Superior temporal gyrus (tissue), 1 donor: ENCODE results near the gene PTPRF.
"Not testable (repeated sequence)": the region's sequence is repeated elsewhere in the genome, so short reads cannot be mapped to it uniquely, and the experiment has no call there.

Experiments
- DNase-seq: peaks from one replicate; pipeline ENCODE4 v3.0.0-alpha.2; 2016; ENCODE audit errors: extremely low spot score

PTPRF gene

GRCh38 chr1:43537423-43538142 is 6.9 kb downstream of the PTPRF start:
- DNase-seq, result no peak

DNA sequence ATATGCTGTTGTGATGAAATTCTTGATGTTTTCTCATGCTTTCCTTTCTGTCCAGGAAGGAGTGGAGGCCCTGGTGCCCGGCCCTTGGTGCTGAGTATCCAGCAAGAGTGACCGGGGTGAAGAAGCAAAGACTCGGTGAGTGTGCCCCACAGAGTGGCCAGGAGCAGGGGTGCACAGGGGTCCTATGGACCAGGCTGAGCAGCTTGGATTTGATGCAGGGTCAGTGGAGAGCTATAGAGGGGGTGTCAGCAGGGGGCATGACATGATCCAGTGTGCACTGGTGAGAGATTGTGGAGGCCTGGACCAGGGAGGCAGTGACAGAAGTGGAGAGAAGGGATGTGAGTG is 7.4 kb downstream of the PTPRF start:
- DNase-seq, result no peak

DNA sequence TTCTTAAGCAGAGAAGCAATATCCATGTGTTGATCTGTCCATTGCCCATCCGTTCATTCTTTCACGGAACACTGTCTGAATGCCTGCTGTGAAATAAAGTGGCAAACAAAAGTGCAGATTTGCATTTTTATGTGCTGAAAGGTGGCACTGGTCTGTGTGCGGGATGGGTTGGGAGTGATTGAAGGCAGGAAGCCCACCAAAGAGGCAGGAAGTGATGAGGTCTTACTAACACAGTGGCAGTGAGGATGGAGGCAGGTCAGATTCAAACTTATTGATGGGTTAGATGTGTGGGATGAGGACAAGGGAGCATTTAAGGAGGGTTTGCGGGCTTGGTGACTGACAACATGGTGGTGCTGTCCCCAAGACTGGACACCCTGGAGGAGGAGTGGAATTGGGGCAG is 8.3 kb downstream of the PTPRF start:
- no peak for DNase-seq

DNA sequence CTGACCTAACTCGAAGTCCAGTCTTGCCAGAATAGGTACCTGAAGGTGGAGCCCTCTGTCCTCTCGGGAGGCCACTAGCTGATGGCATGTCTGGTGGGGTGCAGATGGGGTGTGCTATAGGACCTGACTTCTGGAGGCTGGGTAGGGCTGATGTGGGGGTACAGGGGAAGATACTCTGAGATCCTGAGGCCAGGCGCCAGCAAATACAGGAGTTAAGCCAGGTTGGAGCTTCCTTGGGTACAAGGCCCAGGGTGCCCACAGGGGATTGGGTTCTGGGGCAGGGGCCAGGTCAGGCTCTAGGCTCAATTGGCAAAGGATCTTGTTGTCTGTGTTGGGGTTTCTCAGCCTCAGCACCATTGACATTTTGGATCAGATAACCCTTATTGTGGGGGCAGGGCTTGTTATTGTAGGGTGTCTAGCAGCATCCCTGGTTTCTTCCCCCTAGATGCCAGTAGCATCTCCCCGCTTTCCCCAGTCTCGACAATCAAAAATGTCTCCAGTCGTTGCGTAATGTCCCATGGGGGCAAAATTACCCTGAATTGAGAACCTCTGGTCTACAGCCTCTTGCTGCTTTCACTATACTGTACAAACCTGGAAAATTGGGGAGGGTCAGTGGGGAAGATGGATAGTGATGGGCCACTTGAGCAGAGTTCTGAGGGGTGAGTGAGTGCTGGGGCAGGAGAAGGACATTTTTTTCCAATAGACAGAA is 9.2 kb downstream of the PTPRF start:
- DNase-seq, result no peak

DNA sequence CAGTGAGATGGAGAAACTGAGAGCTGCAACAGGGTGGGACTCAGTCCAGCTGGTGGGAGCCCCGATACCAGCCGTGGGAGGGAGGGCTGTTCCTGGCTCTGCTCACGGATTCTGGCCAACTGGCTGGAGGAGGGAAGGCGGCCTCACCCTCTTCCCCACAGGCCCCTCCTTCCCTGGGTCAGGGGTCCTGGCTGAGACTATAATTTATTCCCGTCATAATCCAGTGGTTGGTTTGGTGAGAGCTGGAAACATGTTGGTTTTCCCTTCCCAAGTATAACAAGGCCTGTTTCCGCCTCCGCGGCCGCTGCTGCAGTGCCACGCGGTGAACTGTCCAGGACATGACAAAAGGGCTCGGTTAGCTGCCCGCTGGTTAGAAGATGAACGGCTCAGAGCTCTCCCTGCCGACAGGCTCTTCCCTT is 10.0 kb downstream of the PTPRF start:
- peak; percentile 77 for DNase-seq

DNA sequence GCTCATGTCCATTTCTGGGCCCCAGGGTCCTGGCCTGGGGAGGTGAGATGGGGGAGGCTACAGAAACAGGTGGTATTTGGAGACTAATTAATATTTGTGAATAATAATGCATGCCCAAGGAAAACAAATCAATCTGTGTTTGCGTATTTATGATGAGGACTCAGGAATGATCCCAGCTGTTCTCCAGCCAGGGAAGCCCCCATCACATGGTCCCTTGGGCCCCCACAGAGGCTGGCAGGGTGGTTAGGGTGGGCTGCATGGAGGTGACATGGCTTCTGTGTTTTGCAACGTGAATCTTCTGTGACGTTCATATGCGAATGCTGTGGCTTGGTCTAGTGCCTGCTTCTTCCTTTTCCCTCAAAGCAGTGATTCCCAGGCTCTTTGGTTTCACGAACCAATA is 10.5 kb downstream of the PTPRF start:
- no peak for DNase-seq

- DNase-seq, result peak; percentile 93
Measured at GRCh38 chr1:43541721-43542401, 11.2 kb downstream of the PTPRF start.

DNA sequence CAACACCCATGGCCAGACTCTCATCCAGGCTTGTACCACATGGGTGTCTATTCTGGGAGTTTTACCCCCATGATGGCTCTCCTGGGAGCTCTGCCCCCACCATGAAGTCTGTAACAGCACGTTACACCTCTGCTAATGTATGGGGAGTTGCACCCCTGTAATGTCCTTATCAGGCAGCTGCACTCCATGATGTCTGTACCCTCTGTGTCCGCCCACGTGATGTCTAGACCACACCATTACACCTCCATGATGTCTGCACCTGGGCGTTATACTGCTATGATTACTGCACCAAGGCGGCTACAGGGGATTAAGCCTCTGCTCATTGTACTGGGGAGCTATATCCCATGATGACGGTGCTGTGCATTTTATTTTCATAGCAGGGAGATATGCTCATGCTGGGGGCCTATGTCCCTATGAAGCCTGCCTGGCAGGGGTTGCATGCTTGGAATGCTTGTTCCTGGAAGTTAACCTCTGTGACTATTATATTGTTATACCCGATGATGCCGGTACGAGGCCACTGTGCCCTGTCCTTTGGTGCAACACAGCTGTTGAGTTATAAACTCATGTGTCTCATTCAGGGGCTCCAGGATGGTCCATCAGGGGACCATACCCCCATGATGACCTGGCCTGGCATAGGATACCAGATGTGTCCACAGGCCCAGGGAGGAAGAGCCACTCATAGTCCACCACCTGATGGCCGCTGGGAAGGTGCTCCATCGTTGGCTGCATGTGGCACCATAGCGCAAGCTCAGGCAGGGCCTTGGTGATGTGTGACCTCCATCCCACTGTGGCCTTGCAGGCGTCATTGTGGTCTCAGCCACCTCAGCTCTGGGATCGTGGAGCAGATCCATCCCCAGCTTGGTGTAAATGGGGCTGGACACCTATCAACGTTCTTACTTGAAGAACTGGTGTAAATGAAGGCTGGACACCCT is 12.1 kb downstream of the PTPRF start:
- DNase-seq, result no peak

DNA sequence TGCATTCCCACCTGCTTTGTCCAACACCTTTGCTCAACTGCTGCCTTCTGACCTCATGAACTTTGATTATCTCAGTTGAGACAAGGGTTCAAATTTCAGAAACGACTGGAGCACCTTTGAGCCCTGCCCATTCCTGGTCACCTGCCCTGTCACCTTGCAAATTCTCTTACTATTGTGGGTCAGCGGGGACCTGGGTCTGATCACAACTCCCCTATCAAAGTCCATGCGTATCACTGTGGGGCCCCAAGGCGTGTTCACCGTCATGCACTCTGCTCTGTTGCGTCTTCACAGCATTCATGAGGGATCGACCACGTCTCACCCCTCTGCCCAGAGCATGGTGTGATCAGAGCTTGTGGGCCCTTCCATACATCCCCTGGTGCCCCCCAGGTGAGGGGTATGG is 12.9 kb downstream of the PTPRF start:
- no peak for DNase-seq

- no peak for DNase-seq
Measured at GRCh38 chr1:43545339-43545694, 14.6 kb downstream of the PTPRF start.

DNA sequence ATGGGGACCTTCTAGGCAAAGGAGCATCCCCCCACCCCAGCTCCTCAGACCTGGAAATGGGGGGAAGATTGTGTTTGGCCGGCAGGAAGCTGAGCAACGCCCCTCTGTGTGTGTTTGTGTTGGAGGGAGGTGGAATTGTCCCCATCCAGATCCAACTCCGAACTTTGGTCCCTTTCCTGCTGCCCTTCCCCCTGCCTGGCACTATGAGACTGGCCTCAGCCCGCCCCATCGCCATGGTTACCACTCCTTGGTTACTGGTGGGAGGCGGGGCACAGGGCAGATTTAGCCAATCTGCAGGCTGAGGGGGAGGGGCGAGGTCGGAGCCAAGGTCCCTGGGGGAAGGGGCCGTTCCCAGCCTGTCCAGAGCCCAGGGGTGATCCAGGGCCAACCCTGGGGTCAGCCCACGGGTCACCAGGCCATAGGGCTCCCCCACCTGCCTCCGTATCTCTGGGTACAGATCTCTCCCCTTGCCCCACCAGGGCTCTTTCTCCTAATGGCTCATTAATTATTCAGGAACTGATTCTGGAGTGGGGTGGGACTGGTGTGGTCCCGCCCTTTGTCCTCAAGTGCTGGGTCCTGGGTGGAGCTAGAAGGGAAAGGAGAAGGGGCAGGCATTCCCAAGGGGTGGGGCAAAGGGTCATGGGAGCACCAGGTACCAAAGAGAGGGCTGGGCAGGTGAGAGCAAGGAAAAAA is 15.2 kb downstream of the PTPRF start:
- DNase-seq, result peak; percentile 85

DNA sequence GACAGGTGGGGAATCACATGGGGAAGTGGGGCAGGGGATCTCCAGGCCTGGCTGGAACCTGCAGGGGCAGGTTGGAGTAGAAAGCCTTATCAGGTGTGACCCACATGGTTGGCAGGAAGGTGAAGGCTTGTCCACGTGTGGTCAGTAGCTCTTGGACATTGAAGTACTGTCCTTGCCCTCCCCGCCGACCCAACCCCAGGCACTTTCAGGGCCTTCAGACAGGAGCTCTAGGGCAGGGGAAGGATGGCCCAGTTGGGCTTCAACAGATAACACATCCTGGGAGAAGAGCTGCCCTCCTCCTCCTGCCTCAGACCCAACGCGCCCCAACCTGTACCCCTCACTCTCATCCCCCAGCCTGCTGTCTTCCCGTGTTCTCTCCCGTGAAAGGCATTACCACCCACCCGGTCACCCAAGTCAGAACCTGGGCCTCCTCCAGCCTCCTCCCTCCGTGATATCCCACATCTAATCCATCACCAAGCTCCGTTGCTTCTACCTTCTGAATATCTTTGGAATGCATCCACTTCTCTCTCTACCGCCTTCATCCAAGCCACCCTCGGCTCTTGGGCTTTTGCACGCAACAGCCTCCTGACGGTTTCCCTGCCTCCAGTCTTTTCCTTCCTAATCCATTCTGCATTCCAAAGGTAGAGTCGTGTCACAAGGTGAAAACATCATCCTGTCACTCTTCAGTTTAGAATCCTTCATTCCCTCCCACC is 15.9 kb downstream of the PTPRF start:
- DNase-seq, result no peak

DNA sequence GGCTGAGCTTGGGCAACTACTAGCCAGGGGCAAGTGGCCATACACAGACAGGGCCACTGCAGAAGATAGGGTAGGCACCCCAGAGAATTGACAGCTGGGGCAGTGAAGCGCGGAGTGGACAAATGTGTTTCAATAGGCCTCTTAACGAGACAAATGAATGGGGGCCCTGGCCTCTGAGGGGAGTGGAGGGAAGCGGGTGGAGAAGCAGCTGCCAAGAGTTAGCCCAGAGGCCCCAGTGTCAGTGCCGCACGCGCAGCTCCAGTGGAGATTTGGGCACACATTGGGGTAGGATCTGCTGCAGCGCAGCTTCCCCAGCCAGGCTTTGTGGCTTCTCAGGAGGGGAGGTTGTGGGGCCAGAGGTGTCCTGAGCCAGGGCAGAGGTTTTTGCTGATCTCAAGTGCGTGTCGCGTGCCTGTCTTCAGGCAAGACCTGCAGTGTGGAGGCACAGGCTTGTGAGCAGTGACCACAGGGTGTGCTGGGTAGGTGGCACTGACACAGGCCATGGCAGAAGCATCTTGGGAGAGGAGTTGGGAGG is 16.9 kb downstream of the PTPRF start:
- peak; percentile 76 for DNase-seq

DNA sequence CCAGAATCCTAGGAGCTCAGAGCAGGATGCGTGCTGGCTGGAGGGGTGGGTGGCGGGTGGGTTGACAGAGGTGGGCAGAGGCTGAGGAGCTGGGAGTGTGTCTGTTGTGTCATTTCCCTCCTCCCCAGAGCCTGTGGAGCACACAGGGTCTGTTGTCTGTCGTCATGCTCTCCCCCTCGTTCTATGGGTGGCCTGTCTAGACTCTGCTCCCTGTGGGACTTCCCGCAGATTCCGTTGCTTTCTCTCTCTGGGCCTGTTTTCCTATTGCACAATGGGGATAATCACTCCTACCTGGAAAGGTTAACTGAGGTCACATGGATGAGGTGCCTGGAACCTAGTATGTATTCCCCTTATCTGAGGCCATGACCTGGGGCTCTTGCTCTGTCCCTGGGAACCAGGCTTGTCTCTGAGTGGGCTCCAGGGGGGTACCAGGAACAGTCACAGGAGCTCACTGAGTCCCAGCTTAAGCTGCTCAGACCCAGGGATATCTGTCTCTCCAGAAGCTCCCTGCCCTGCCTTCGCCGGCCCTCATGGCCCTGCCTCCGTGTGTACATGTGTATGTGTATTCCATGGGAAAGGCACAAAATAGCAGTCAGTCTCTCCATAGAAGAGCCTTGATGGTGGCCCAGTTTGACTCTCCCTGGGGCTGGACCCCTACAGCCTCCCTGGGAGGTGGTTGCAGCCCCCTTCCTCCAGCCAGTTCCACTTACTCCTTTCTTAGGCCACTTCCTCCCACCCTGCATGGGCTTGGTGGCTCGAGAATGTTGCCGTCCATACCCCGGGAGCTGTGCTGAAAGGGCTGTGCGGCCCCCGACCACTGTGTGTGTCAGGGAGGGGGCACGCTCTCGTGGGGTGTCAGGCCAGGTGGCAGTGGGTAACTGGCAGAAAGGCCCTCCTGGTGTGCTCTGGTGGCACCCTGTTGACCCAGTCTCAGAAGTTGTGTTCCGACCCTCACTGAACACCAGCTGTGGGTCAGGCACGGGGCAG is 17.9 kb downstream of the PTPRF start:
- no peak for DNase-seq

GRCh38 chr1:43549394-43549793 is 18.7 kb downstream of the PTPRF start:
- DNase-seq, result not testable (repeated sequence)

GRCh38 chr1:43549921-43550597 is 19.4 kb downstream of the PTPRF start:
- no peak for DNase-seq

DNA sequence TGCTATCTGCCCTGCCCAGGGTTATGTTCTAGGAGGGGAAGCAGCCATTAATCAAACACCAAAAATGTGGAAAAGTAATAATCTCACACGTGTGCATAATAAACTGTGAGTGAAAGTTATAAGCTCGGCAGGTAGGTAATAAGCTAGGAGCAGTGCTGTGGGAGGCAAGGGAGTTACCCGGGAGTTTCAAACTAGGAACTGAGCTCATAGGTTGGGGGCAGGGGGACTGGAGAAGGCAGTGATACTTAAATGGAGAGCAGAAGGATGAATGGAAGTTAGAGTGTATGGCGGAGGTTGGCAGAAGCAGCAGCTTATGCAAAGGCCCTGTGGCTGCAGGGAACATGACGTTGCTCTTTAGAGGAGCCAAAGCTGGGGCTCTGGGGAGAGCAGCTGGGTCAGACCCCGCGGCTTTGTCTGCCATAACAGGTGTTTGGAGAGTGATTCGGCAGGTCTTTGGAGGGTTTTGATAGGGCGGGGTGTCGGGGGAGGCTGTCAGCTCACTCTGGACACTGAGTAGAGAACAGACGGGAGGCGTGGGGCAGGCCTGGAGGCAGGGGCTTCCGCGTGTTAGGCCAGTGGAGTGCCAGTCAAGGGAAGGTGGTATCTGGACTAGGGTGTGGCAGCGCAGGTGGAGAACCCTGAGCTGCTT is 20.0 kb downstream of the PTPRF start:
- no peak for DNase-seq

GRCh38 chr1:43551396-43551888 is 20.8 kb downstream of the PTPRF start:
- no peak for DNase-seq
